GM18951 (cell line): ENCODE data around the gene ZNF14.
"Not testable (repeated sequence)": the region's sequence is repeated elsewhere in the genome, so short reads cannot be mapped to it uniquely, and the experiment has no call there.

ENCODE experiments used
- POLR2A ChIP-seq: IDR thresholded peaks from 4 replicates; pipeline ENCODE4 v1.6.1; 2011; ENCODE audit warnings: mild to moderate bottlenecking; ENCODE audit not compliant: insufficient read length, insufficient read depth; ENCODE audit errors: extremely low read depth
- in situ Hi-C: fragments of 300-500 bp; cut with MboI; formaldehyde crosslinking; loops from one replicate; pipeline ENCODE4 v1.12.0; 2022; ENCODE audit warnings: low sequenced_read_pairs, mixed read lengths, inconsistent platforms; ENCODE audit not compliant: unreplicated experiment

The ZNF14 gene

GRCh38 chr19:19749908-19750841 is 17.3 kb upstream of the ZNF14 start:
- no peak for TF ChIP-seq POLR2A

GRCh38 chr19:19749117-19749907 is 16.4 kb upstream of the ZNF14 start:
- in situ Hi-C loops: no loop called here
- no peak for TF ChIP-seq POLR2A

More at GRCh38 chr19:19749908-19750841, 17.3 kb upstream of the ZNF14 start:
- in situ Hi-C loops: no loop called here

- TF ChIP-seq POLR2A: no peak
- in situ Hi-C loops: no loop called here
Measured at GRCh38 chr19:19748249-19748938, 15.5 kb upstream of the ZNF14 start.

- no peak for TF ChIP-seq POLR2A
- in situ Hi-C loops: no loop called here
Measured at GRCh38 chr19:19747357-19748220, 14.7 kb upstream of the ZNF14 start.

GRCh38 chr19:19746286-19747213 is 13.6 kb upstream of the ZNF14 start:
- in situ Hi-C loops: no loop called here
- TF ChIP-seq POLR2A: no peak

GRCh38 chr19:19745496-19746285 is 12.8 kb upstream of the ZNF14 start:
- no peak for TF ChIP-seq POLR2A
- in situ Hi-C loops: no loop called here

GRCh38 chr19:19744641-19745040 is 11.7 kb upstream of the ZNF14 start:
- no peak for TF ChIP-seq POLR2A
- in situ Hi-C loops: no loop called here

- in situ Hi-C loops: not testable (repeated sequence)
Measured at GRCh38 chr19:19743921-19744320, 11.0 kb upstream of the ZNF14 start.

- in situ Hi-C loops: no loop called here
- no peak for TF ChIP-seq POLR2A
Measured at GRCh38 chr19:19743176-19743575, 10.3 kb upstream of the ZNF14 start.

- in situ Hi-C loops: no loop called here
- no peak for TF ChIP-seq POLR2A
Measured at GRCh38 chr19:19742773-19743172, 9.9 kb upstream of the ZNF14 start.

- in situ Hi-C loops: no loop called here
- TF ChIP-seq POLR2A: no peak
Measured at GRCh38 chr19:19741184-19741583, 8.3 kb upstream of the ZNF14 start.
